Measurements from ENCODE around the gene ITGB1BP1. TPM values are rescaled to one million over a fixed set of nuclear protein-coding genes. Genes with fewer than 3 reads are reported as not detected.

Gene ITGB1BP1
- total and polyA plus RNA-seq, 9 of the 15 experiments (the other 6 are each of a cell fraction or from before 2014, with no cell fraction given), result 37.8 to 95.3 (median 50.4) TPM

- ATAC-seq (peak; percentile 42; the same call in 1 of the 3 replicates), FAIRE-seq (no peak), DNase-seq (ENCODE audit: extremely low read depth in 1 of 4, low spot score in 3 of 4) (no peak)
- ChIA-PET CTCF (ENCODE audit: low intra/inter-chr PET ratio) (no interaction called here), POLR2A (interaction anchor here (0.7 to 1.2 kb wide), 2 partner anchors 11 to 26 kb away, joined by 3 to 5 read pairs; no protein-coding TSS in a partner anchor)
- intact Hi-C loops (cut with micrococcal nuclease) (no loop called here), in situ Hi-C loops (cut with MboI) (no loop called here)
- TF ChIP-seq ATF3 (IDR thresholded peaks at IDR 0.05), result 0 out of 2 replicates have a peak, but pooled peaks have one; percentile 15
- no peak for TF ChIP-seq ATF3 (CRISPR knock-in tag; conservative IDR thresholded peaks at IDR 0.05)
- no peak for TF ChIP-seq PBX2 (CRISPR knock-in tag; IDR thresholded peaks at IDR 0.05; ENCODE audit: low read depth)
- no peak for TF ChIP-seq PBX2 (tag; conservative IDR thresholded peaks at IDR 0.05; ENCODE audit: low read depth)
- TF ChIP-seq JUND (IDR thresholded peaks at IDR 0.05; ENCODE audit: borderline replicate concordance, low read depth, low read length), result peak; percentile 55; the same call in 1 of the 2 replicates
- no peak for TF ChIP-seq JUND (tag; IDR thresholded peaks at IDR 0.05; ENCODE audit: borderline replicate concordance, low read depth, low read length)
- peak; percentile 66 for TF ChIP-seq FOSL1 (tag; conservative IDR thresholded peaks at IDR 0.05)
- Histone ChIP-seq H3K4me3 (no peak overlapping the region), H3K4me2 (ENCODE audit: insufficient read depth, low read length) (no peak overlapping the region), H3K27me3 (ENCODE audit: control insufficient read depth in 2 of 2, insufficient read depth in 2 of 2, low read length in 2 of 2) (peaks cover 0 to 25% of the 10 kb centered on the region in 2 experiments; a peak in 2 of 5 replicates), H3K4me1 (replicated peaks in 1 of 2; ENCODE audit: control insufficient read depth in 2 of 2, insufficient read depth in 2 of 2, low read length in 2 of 2) (peaks cover 4 to 7% of the 10 kb centered on the region in 2 experiments; a peak in 3 of 5 replicates), H4K20me1 (replicated peaks; ENCODE audit: control insufficient read depth, insufficient read depth, low read length) (no peaks in the 10 kb centered on the region), H2AFZ (ENCODE audit: low read depth, low read length) (no peak overlapping the region), H3K27ac (ENCODE audit: extremely low read depth, low read depth, low read length) (no peak overlapping the region), H3K36me3 (ENCODE audit: control insufficient read depth, insufficient read depth, low read length) (no peaks in the 10 kb centered on the region), H3K79me2 (ENCODE audit: control insufficient read depth, insufficient read depth, low read length) (no peaks in the 10 kb centered on the region), H3K9me1 (ENCODE audit: control insufficient read depth, insufficient read depth, low read length) (no peaks in the 10 kb centered on the region), H3K9me3 (replicated peaks; ENCODE audit: control insufficient read depth, insufficient read depth, low read depth, low read length) (no peaks in the 10 kb centered on the region), H3K9ac (ENCODE audit: insufficient read depth in 1 of 2, low read depth in 2 of 2, low read length in 2 of 2) (peak overlapping the region in 1 of 2 experiments; percentile 54; a peak in 2 of 4 replicates)
- 43% methylated on average over 27 of the region's 30 CpGs for WGBS (ENCODE audit: insufficient coverage, low coverage, missing lambda C conversion rate)
- no TSS peak for BruUV-seq (replicated peaks)
Observed at GRCh38 chr2:9378433-9379390, 44.6 kb downstream of the ITGB1BP1 start.
